Measurements from ENCODE around the gene BLID. TPM values are rescaled to one million over a fixed set of nuclear protein-coding genes. Genes with fewer than 3 reads are reported as not detected.

The BLID gene
- polyA plus RNA-seq, 1 experiment = 0.16 TPM

GRCh38 chr11:122085712-122086111, 30.3 kb downstream of the BLID start:
- ChIA-PET CTCF (no interaction called here), POLR2A (interaction anchor here (0.6 kb wide), 1 partner anchor 11 kb away, joined by 4 read pairs; no protein-coding TSS in a partner anchor)
- no peak for DNase-seq (ENCODE audit: low read depth)

GRCh38 chr11:122085264-122085663, 30.8 kb downstream of the BLID start:
- Histone ChIP-seq H3K27me3 (ENCODE audit: control insufficient read depth, insufficient read depth, low read length) (no peaks in the 10 kb centered on the region), H3K36me3 (ENCODE audit: control insufficient read depth, insufficient read depth, low read length) (peaks cover 3% of the 10 kb centered on the region), H3K4me3 (ENCODE audit: low read depth, low read length) (no peak overlapping the region)
- peak; percentile 90 for DNase-seq (ENCODE audit: low read depth)
- TF ChIP-seq CTCF (IDR thresholded peaks at IDR 0.05; ENCODE audit: insufficient read depth, low read depth, low read length) = no peak
- CTCF ChIA-PET = interaction anchor here (0.5 kb wide), 1 partner anchor 17 kb away, joined by 3 read pairs; no protein-coding TSS in a partner anchor
- POLR2A ChIA-PET = interaction anchor here (0.6 kb wide), 1 partner anchor 12 kb away, joined by 4 read pairs; no protein-coding TSS in a partner anchor

More at GRCh38 chr11:122085712-122086111, 30.3 kb downstream of the BLID start:
- no peak for TF ChIP-seq CTCF (IDR thresholded peaks at IDR 0.05; ENCODE audit: insufficient read depth, low read depth, low read length)
- peaks cover 3% of the 10 kb centered on the region for H3K36me3 ChIP-seq (ENCODE audit: control insufficient read depth, insufficient read depth, low read length)
- H3K4me3 ChIP-seq (ENCODE audit: low read depth, low read length) = no peak overlapping the region
- H3K27me3 ChIP-seq (ENCODE audit: control insufficient read depth, insufficient read depth, low read length) = no peaks in the 10 kb centered on the region

- DNase-seq (ENCODE audit: low read depth) = no peak
- POLR2A ChIA-PET = interaction anchor here (0.6 kb wide), 1 partner anchor 15 kb away, joined by 16 read pairs; no protein-coding TSS in a partner anchor
- Histone ChIP-seq H3K27me3 (ENCODE audit: control insufficient read depth, insufficient read depth, low read length) (no peaks in the 10 kb centered on the region), H3K4me3 (ENCODE audit: low read depth, low read length) (no peak overlapping the region), H3K36me3 (ENCODE audit: control insufficient read depth, insufficient read depth, low read length) (no peaks in the 10 kb centered on the region)
- CTCF ChIA-PET = interaction anchor here (0.7 kb wide), 1 partner anchor 763 kb away, joined by 5 read pairs; no protein-coding TSS in a partner anchor
- TF ChIP-seq CTCF (IDR thresholded peaks at IDR 0.05; ENCODE audit: insufficient read depth, low read depth, low read length) = no peak
Observed at GRCh38 chr11:122082205-122082604, 33.8 kb downstream of the BLID start.

- no peaks in the 10 kb centered on the region for H3K27me3 ChIP-seq (ENCODE audit: control insufficient read depth, insufficient read depth, low read length)
- no peak for TF ChIP-seq CTCF (IDR thresholded peaks at IDR 0.05; ENCODE audit: insufficient read depth, low read depth, low read length)
- CTCF ChIA-PET = no interaction called here
- H3K4me3 ChIP-seq (ENCODE audit: low read depth, low read length) = no peak overlapping the region
- POLR2A ChIA-PET = no interaction called here
- H3K36me3 ChIP-seq (ENCODE audit: control insufficient read depth, insufficient read depth, low read length) = no peaks in the 10 kb centered on the region
- DNase-seq (ENCODE audit: low read depth) = no peak
Observed at GRCh38 chr11:122081073-122081472, 34.9 kb downstream of the BLID start.

GRCh38 chr11:122077459-122077858, 38.6 kb downstream of the BLID start:
- ChIA-PET POLR2A (no interaction called here), CTCF (interaction anchor here (0.7 to 1.4 kb wide), 4 partner anchors 10 to 174 kb away, joined by 3 to 7 read pairs (median 4); no protein-coding TSS in a partner anchor)
- TF ChIP-seq CTCF (IDR thresholded peaks at IDR 0.05; ENCODE audit: insufficient read depth, low read depth, low read length) = no peak
- Histone ChIP-seq H3K4me3 (ENCODE audit: low read depth, low read length) (no peak overlapping the region), H3K27me3 (ENCODE audit: control insufficient read depth, insufficient read depth, low read length) (no peaks in the 10 kb centered on the region), H3K36me3 (ENCODE audit: control insufficient read depth, insufficient read depth, low read length) (no peaks in the 10 kb centered on the region)
- no peak for DNase-seq (ENCODE audit: low read depth)

All from BJ (cell line).